ENCODE data around the gene CD7. TPM values are rescaled to one million over a fixed set of nuclear protein-coding genes. Genes with fewer than 3 reads are reported as not detected.

The CD7 gene
- total and polyA plus RNA-seq, 9 donors = 0.22 to 1.4 (median 0.50) TPM

DNA sequence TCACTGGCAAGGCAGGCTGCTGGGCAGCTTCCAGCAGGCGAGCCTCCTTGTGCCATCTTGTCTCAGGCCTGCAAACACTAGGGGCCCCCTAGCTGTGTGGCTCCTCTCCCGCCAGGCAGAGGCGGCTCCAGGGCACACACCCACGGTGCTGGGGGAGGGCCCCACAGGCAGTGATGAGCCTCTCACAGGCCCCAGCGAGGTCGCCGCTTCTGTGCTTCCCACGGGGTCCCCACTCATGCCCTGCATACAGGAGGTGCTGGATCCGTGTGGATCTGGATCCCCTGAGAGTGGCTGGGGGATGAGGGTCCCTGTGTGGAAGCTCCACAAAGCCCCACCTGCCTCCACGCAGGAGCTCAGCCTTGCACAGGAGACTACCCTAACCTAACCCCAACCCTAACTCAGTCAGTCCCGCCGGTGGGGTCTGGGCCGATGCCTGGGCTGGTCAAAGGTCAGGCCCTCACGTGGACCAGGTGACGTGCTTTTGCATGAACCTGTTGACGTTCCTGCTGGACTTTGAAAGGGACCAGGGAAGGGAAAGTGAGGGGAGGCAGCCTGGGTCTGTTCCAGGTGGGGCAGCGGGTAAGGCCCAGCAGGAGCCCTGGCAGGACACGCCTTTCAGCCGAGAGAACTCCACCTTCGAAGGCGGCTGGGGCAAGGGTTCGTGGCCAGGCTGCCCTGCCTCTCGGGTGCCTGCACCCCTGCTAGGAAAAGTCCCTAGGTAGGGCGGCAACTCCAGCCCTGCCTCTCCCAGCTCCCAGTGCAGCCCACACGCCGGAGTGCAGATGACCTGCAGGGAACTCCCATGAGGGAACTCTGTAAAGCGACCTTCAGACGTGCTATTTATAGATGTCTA, 11.0 kb upstream of the CD7 start:
- Histone ChIP-seq H3K36me3 (ENCODE audit: control insufficient read depth, insufficient read depth, low read length) (no peaks in the 10 kb centered on the region), H3K4me1 (ENCODE audit: control insufficient read depth, insufficient read depth, low read length) (peaks cover 59% of the 10 kb centered on the region), H3K27me3 (ENCODE audit: control insufficient read depth, insufficient read depth, low read length) (peaks cover 51% of the 10 kb centered on the region), H3K9me3 (replicated peaks; ENCODE audit: control insufficient read depth, low read depth, low read length) (no peaks in the 10 kb centered on the region), H3K4me3 (ENCODE audit: low read length) (no peak overlapping the region), H3K27ac (ENCODE audit: low read length) (no peak overlapping the region)
- WGBS (ENCODE audit: insufficient coverage) = 69% methylated on average over 18 of the region's 28 CpGs
- no peak for DNase-seq

- Histone ChIP-seq H3K27me3 (ENCODE audit: control insufficient read depth, insufficient read depth, low read length) (peaks cover 45% of the 10 kb centered on the region), H3K4me3 (ENCODE audit: low read length) (no peak overlapping the region), H3K4me1 (ENCODE audit: control insufficient read depth, insufficient read depth, low read length) (peaks cover 53% of the 10 kb centered on the region), H3K36me3 (ENCODE audit: control insufficient read depth, insufficient read depth, low read length) (no peaks in the 10 kb centered on the region), H3K27ac (ENCODE audit: low read length) (no peak overlapping the region), H3K9me3 (replicated peaks; ENCODE audit: control insufficient read depth, low read depth, low read length) (no peaks in the 10 kb centered on the region)
- WGBS (ENCODE audit: insufficient coverage) = 45% methylated on average over 8 of the region's 16 CpGs
- DNase-seq = no peak
Measured at GRCh38 chr17:82327757-82328140, 10.3 kb upstream of the CD7 start.

DNA sequence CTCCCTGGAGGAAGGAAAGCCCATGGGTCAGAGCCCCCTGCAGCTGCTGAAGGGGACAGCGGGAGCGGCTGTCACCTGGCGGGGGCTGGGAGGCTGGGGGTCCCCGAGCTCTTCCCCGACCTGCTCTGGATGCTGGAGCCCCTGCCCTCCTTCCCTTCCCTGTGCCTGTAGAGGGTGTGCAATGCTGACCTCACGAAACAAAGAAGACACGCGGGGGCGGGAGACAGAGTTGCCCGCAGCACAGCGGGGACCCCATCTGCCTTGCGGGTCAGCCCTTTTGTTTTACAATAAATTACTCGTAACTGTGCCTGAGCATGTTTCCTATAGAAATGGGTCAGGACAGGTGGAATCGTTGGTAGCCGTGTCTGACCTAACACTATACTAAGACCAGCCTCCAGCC, 9.9 kb upstream of the CD7 start:
- Histone ChIP-seq H3K36me3 (ENCODE audit: control insufficient read depth, insufficient read depth, low read length) (no peaks in the 10 kb centered on the region), H3K4me1 (ENCODE audit: control insufficient read depth, insufficient read depth, low read length) (peaks cover 48% of the 10 kb centered on the region), H3K4me3 (ENCODE audit: low read length) (no peak overlapping the region), H3K9me3 (replicated peaks; ENCODE audit: control insufficient read depth, low read depth, low read length) (no peaks in the 10 kb centered on the region), H3K27ac (ENCODE audit: low read length) (no peak overlapping the region), H3K27me3 (ENCODE audit: control insufficient read depth, insufficient read depth, low read length) (peaks cover 42% of the 10 kb centered on the region)
- 42% methylated on average over 12 of the region's 15 CpGs for whole genome bisulfite sequencing (ENCODE audit: insufficient coverage)
- DNase-seq = no peak

DNA sequence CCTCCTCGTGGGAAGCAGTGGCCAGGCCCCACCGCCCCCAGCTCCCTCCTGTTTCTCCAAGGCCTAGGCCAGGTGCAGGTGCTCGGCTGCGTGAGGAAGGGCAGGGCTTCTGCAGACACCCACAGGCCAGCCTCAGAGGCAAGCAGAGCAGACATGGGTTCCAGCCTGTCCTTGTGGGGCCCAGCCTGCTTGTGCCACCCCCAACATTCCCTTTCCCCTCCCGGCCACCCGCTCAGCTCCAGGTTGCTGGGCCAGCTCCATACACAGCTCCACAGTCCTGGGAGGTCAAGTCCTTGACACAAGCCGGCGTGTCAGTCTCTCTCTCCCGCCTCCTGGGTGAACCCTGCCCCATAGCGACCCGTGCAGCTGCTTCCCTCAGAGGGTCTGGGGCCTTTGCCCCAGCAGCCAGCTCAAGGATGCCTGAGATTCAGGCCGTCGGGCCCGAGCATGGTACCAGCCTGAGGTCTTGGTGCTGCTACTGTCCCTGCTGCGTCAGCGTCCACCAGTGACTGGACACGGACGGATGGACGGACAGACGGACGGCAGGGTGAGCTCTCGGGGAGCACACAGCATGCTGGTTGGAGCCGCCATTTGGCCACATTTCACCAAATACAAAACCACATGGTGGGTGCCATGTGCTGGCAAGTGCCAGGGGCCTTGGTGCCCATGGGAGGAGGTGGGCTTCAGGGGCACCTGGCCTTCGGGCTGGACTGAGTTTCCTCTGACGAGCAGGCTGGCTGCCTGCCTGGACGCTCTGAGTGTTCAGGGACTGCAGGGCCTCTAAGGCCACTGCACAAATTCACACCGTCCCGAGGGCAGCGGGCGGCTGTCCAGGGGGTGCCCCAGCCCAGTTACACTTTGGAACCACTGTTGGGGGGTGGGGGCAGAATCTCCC, 8.1 kb upstream of the CD7 start:
- WGBS (ENCODE audit: insufficient coverage) = 73% methylated on average over 24 of the region's 30 CpGs
- Histone ChIP-seq H3K9me3 (replicated peaks; ENCODE audit: control insufficient read depth, low read depth, low read length) (no peaks in the 10 kb centered on the region), H3K27me3 (ENCODE audit: control insufficient read depth, insufficient read depth, low read length) (peaks cover 45% of the 10 kb centered on the region), H3K4me3 (ENCODE audit: low read length) (no peak overlapping the region), H3K4me1 (ENCODE audit: control insufficient read depth, insufficient read depth, low read length) (peaks cover 33% of the 10 kb centered on the region), H3K36me3 (ENCODE audit: control insufficient read depth, insufficient read depth, low read length) (no peaks in the 10 kb centered on the region), H3K27ac (ENCODE audit: low read length) (no peak overlapping the region)
- DNase-seq = no peak

- Histone ChIP-seq H3K27ac (ENCODE audit: low read length) (no peak overlapping the region), H3K9me3 (replicated peaks; ENCODE audit: control insufficient read depth, low read depth, low read length) (no peaks in the 10 kb centered on the region), H3K27me3 (ENCODE audit: control insufficient read depth, insufficient read depth, low read length) (peaks cover 46% of the 10 kb centered on the region), H3K36me3 (ENCODE audit: control insufficient read depth, insufficient read depth, low read length) (no peaks in the 10 kb centered on the region), H3K4me1 (ENCODE audit: control insufficient read depth, insufficient read depth, low read length) (peaks cover 25% of the 10 kb centered on the region), H3K4me3 (ENCODE audit: low read length) (no peak overlapping the region)
- DNase-seq = no peak
- WGBS (ENCODE audit: insufficient coverage) = 61% methylated on average over 18 of the region's 25 CpGs
Measured at GRCh38 chr17:82324566-82325285, 7.3 kb upstream of the CD7 start.

- 59% methylated on average over 21 of the region's 21 CpGs for WGBS (ENCODE audit: insufficient coverage)
- no peaks in the 10 kb centered on the region for H3K9me3 ChIP-seq (replicated peaks; ENCODE audit: control insufficient read depth, low read depth, low read length)
- H3K4me3 ChIP-seq (ENCODE audit: low read length) = no peak overlapping the region
Measured at GRCh38 chr17:82323514-82324234, 6.3 kb upstream of the CD7 start.

GRCh38 chr17:82322526-82323453, 5.4 kb upstream of the CD7 start:
- H3K4me3 ChIP-seq (ENCODE audit: low read length) = no peak overlapping the region
- no peak for DNase-seq
- H3K9me3 ChIP-seq (replicated peaks; ENCODE audit: control insufficient read depth, low read depth, low read length) = no peaks in the 10 kb centered on the region
- H3K4me1 ChIP-seq (ENCODE audit: control insufficient read depth, insufficient read depth, low read length) = peaks cover 6% of the 10 kb centered on the region
- 78% methylated on average over 18 of the region's 28 CpGs for whole genome bisulfite sequencing (ENCODE audit: insufficient coverage)
- H3K27ac ChIP-seq (ENCODE audit: low read length) = no peak overlapping the region
- H3K36me3 ChIP-seq (ENCODE audit: control insufficient read depth, insufficient read depth, low read length) = no peaks in the 10 kb centered on the region
- peaks cover 39% of the 10 kb centered on the region for H3K27me3 ChIP-seq (ENCODE audit: control insufficient read depth, insufficient read depth, low read length)

More at GRCh38 chr17:82323514-82324234, 6.3 kb upstream of the CD7 start:
- peaks cover 14% of the 10 kb centered on the region for H3K4me1 ChIP-seq (ENCODE audit: control insufficient read depth, insufficient read depth, low read length)
- H3K27me3 ChIP-seq (ENCODE audit: control insufficient read depth, insufficient read depth, low read length) = peaks cover 47% of the 10 kb centered on the region
- no peaks in the 10 kb centered on the region for H3K36me3 ChIP-seq (ENCODE audit: control insufficient read depth, insufficient read depth, low read length)
- no peak for DNase-seq
- H3K27ac ChIP-seq (ENCODE audit: low read length) = no peak overlapping the region

DNA sequence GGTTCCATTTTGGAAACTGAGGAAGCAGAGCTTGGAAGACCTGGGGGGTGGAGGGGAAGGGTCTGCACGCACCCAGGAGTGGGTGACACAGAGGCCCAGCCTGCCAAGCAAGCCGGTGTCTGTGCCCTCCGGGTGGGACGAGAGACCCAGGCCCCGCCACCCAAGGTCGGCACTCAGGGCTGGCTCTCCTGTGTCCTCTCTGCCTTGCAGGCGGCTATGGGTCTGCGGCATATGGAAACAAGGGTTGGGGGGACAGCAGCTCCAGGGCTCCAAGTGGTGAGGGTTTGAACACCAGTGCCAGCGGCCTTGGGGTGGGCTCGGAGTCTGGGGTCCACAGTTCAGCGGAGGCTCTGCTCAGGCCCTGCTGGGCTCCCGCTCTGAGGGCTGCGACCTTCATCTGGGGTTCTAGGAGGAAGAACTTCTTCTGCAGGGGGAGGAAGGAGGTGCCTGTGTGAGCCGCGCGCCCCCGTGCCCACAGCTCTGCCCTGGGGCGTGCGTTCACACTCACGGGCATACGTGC, 4.6 kb upstream of the CD7 start:
- Histone ChIP-seq H3K27me3 (ENCODE audit: control insufficient read depth, insufficient read depth, low read length) (peaks cover 35% of the 10 kb centered on the region), H3K9me3 (replicated peaks; ENCODE audit: control insufficient read depth, low read depth, low read length) (no peaks in the 10 kb centered on the region), H3K4me1 (ENCODE audit: control insufficient read depth, insufficient read depth, low read length) (peaks cover 3% of the 10 kb centered on the region), H3K27ac (ENCODE audit: low read length) (no peak overlapping the region), H3K36me3 (ENCODE audit: control insufficient read depth, insufficient read depth, low read length) (no peaks in the 10 kb centered on the region), H3K4me3 (ENCODE audit: low read length) (no peak overlapping the region)
- no peak for DNase-seq
- WGBS (ENCODE audit: insufficient coverage) = 79% methylated on average over 16 of the region's 21 CpGs
